T47D (cell line): Measurements from ENCODE around the gene ADAP1.
"Not testable (repeated sequence)": the region's sequence is repeated elsewhere in the genome, so short reads cannot be mapped to it uniquely, and the experiment has no call there.

Experiments
- DNase-seq, 2 experiments: peaks; one replicate each; pipeline versions ENCODE4 v3.0.0 to v3.0.0-alpha.2; 2011 to 2012; ENCODE audit warnings: low read depth in 1 of 2, low spot score in 1 of 2
- JUND ChIP-seq: IDR thresholded peaks from 2 replicates; pipeline ENCODE4 v1.6.1; 2012; ENCODE audit warnings: low read depth
- in situ Hi-C: cut with HindIII; loops from 2 replicates; pipeline ENCODE4 v1.10.0; 2016; ENCODE audit warnings: low sequenced_read_pairs, low pct_unique_long_range_greater_than_20kb

ADAP1 gene

DNA sequence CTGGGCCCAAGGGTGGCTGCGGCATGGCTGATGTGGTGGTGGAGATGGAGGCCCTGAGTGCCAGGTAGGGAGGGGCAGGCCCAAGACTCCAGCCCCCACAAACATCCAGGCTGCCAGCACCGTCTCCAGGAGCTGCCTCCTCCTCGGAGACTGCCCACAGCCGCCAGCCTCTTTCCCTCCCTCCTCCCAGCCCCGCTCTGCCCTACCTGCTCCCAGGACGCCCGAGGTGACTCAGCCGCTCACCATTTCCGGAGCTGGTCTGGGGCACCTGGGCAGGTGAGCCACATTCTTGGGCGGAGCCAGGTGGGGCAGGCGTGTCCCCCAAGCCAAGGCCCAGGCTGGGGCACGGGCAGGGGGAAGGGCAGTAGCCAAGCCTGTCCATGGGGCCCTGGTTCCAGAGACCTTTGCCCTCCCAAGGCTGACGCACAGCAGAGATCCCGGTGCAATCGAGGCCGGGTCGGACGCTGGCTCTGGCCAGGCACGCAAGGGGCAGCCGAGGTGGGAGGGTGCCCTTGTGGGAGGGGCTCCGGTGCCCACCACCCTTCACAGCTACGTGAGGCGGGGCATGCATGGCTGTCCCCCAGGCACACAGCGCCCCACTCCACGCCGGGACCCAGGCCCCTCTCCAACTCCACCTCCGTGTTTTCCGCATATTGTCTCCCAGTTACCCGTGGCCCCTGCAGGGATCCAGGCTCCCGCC lies 8.8 kb downstream of the ADAP1 start:
- DNase-seq, result peak; percentile 96 to 99
- in situ Hi-C loops, result no loop called here
- no peak for TF ChIP-seq JUND

DNA sequence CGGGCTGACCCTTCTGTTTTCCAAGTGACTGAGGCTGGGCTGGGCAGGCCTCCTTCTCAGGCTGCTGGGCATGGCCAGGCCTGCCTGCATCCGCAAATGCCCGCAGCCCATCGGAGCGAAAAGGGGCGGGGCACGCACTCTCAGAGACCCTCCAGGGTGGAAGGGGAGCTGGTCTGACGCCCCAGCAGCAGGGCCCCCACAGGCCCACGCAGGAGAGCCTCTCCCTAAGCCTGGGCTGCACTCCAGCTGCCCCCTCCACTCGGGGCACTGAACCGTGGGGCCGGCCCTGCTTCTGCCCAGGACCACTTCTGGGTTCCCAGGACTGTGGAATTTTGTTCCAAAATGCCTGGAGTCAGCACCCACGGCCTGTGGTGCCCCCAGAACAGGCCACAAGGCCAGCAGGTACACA lies 9.3 kb downstream of the ADAP1 start:
- in situ Hi-C loops, result no loop called here
- peak in 1 of 2 experiments; percentile 21 for DNase-seq
- TF ChIP-seq JUND, result no peak

DNA sequence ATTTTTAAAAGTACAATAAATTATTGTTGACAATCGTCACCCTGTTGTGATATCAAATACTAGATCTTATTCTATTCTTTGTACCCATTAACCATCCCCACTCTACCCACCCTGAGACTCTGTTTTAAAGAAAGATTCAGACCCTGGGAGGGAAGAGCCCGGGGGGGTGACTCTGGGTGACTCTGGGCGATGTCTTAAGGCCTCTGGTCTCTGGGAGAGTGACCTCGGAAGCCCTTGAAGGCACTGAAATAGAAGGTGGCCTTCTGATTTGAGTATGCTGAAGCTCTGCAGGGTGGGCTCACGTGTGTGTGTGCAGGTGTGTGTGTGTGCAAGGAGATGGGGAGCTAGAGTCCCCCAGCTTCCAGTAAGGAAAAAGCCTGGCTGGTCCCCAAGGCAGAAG lies 9.7 kb downstream of the ADAP1 start:
- in situ Hi-C loops, result no loop called here
- DNase-seq, result no peak
- TF ChIP-seq JUND, result no peak

DNA sequence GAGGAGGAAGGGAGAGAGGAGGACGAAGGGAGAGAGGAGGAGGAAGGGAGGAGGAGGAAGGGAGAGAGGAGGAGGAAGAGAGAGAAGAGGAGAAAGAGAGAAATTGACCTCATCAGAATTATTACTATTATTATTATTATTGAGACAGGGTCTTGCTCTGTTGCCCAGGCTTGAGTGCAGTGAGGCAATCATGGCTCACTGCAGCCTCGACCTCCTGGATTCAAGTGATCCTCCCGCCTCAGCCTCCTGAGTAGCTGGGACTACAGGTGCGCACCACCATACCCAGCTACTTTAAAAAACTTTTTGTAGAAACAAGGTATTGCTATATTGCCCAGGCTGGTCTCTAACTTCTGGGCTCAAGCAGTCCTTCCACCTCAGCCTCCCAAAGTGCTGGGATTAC lies 10.7 kb downstream of the ADAP1 start:
- not testable (repeated sequence) for DNase-seq

DNA sequence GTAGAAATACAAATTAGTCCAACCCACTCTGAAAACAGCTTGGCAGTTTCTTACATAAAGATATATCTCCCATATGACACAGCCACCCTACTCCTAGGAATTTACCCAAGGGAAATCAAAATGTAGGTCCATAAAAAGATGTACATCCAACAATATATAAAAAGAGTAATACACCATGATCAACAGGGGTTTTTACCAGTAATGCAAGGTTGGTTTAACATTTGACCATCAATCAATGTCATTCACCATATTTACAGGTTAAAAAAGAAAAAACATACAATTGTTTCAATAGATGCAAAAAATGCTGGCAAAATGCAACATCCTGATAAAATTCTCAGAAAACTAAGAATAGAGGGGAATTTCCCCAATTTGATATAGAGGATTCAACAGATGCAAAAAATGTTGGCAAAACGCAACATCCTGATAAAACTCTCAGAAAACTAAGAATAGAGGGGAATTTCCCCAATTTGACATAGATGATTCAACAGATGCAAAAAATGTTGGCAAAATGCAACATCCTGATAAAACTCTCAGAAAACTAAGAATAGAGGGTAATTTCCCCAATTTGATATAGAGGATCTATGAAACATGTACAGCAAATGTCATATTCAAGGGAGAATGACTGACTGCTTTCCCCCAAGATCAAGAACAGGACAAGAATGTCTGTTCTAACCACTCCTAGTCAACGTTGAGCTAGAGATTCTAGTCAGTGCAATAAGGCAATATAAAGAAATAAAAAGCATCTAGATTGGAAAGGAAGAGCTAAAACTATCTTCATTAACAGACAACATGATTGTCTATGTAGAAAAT lies 13.7 kb downstream of the ADAP1 start:
- TF ChIP-seq JUND, result no peak
- no peak for DNase-seq
- in situ Hi-C loops, result no loop called here

More for the DNA sequence above, 10.7 kb downstream of the ADAP1 start:
- in situ Hi-C loops, result not testable (repeated sequence)

DNA sequence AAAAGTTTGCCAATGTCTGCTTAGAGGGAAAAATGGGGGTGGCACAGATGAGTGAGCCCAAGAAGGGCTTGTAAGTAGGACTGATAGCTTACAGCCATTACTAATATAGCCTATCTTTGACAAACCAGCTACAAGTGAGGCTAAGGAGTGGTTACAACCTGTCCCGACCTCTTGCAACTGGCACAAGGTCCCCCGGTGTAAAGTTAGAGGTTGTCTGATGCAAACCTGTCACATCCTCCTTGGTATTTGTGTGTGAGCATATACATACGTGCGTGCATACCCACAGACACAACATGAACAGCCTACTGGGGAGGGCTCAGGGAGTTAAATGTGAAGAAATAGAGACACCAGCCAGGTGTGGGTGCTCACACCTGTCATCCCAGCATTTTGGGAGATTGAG lies 14.6 kb downstream of the ADAP1 start:
- TF ChIP-seq JUND, result no peak

DNA sequence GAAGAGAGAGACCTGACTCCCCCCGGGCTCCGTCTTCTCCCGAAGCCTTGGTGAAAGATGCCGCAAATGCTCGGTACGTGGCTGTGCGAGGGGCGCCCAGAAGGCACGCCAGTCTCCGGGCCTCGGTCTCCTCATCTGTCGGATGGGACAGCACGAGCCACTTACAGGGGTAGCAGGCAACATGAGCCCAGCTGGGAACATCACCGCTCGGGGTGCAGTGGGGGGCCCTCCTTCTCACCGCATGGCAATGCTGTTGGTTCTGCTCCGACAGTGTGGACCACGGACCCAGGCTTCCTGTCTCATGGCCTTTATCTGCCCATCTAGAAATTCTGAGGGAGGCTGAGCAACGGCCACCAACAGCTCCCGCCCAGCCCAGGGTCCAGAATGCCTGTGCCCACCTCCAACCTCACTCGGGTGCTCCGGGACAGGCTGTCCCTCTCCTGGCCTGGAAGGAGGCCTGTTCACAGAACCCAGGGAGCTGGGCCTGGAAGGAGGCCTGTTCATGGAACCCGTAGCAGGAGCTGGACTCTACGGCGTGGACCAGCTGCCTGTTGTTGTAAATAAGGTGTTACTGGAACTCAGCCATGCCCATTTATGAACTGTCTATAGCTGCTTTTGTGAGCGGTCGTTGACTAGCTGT lies 15.8 kb downstream of the ADAP1 start:
- no peak for TF ChIP-seq JUND
- DNase-seq, result no peak
- in situ Hi-C loops, result no loop called here

More for the DNA sequence above, 14.6 kb downstream of the ADAP1 start:
- no peak for DNase-seq
- in situ Hi-C loops, result no loop called here

DNA sequence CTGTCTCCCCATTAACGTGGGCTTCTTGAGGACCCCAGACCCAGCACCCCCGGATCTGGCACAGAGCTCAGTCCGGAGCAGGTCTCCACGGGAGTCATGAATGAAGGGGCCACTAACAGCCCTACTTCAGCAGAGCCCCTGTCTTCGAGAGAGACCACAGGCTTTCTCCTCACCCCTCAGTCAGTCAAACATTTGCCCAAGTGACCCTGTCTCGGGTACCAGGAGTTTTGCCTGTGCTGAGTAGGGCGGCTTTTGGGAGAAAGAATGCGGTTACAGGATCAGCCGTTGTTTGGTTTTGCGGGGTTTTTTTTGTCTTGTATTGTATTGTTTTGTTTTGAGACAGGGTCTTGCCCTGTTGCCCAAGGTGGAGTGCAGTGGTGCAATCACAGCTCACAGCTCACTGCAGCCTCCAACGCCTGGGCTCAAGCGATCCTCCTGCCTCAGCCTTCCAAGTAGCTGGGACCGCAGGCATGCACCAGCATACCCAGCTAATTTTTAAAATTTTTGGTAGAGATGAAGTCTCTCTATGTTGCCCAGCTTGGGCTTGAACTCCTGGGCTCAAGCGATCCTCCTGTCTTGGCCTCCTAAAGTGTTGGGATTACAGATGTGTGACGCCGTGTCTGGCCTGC lies 16.5 kb downstream of the ADAP1 start:
- in situ Hi-C loops, result no loop called here
- no peak for DNase-seq
- no peak for TF ChIP-seq JUND

DNA sequence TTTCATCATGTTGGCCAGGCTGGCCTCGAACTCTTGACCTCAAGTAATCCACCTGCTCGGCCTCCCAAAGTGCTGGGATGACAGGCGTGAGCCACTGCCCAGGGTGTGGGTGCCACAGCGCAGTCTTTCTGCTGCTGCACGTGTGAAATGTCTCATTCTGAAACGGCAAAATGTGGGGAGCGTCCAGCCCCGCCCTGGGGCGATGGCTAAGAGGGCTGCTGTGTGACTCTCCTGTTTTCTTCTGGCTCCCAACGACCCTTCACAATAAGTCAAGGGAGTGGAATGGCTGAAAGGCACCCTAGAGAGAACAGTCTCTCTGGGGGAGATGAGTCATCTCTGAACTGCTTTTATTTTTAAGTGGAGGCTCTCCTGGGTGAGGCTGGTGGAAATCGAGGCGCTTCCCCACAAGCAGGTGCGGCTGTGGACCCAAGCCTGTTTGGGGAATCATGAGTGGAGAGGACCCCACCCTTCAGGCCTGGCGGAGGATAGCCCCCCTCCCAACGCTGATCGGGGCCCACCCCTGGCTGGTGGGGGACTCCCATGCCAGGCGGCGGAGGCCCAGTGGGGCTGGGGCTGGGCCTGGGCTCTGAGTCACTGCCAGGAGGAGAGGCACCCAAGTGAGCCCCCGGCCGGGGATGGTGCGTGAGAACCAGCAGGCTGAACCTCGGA lies 18.0 kb downstream of the ADAP1 start:
- TF ChIP-seq JUND, result no peak
- no peak for DNase-seq
- in situ Hi-C loops, result no loop called here

DNA sequence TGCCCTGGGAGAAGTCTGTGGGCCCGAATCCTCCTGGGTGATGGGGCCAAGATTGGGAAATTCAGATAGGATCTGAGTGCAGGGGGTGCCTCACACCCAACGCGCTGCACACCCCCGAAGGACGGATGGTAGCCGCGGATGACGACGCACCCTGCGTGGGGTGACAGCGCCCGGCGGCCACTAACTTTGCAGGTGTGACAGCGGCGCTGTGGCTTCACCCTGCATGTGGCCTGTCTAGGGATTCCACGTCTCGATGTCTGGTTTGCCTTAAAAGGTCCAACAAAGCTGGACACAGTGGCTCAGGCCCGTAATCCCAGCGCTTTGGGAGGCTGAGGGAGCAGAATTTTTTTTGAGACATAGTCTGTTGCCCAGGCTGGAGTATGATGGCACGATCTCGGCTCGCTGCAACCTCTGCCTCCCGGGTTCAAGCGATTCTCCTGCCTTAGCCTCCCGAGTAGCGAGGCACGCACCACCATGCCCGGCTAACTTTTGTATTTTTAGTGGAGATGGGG lies 18.6 kb downstream of the ADAP1 start:
- DNase-seq, result no peak
- TF ChIP-seq JUND, result no peak
- in situ Hi-C loops, result no loop called here

DNA sequence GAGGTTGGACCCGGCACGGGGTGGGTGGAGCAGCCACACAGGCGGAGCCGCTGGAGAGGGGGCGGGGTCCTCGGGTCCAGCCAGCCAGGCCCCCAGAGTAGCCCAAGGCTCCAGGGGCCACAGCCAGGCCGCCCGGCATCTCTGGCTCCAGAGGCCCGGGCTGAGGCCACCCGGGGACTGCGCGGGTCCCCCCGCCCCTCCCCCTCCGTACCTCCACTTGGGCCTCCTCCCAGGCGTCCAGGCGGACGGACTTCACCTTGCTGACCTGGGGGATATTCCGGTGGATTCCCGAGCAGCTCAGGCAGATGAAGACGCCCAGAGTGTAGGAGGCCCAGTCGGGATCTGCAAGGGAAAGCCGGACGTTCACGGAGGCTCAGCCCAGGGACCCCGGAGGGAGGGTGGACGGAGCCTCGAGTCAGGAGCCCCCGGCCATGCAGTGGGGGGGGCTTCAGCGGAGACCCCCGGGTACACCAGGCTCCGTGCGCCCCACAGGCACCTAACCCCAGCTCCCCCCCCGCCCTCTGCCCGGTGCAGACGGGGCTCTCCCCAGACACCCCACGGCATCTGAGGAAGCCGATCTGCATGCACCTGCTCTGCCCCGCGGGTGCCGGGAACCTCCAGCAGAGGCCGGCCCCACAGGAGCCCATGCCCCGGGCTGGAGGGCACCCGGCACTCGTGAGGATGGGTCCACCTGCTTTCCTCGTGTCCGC lies 19.2 kb downstream of the ADAP1 start:
- TF ChIP-seq JUND, result no peak
- in situ Hi-C loops, result no loop called here
- no peak for DNase-seq
